Prostate gland (tissue), 2 donors: ENCODE results near the gene SKAP1. TPM values are rescaled to one million over a fixed set of nuclear protein-coding genes. Genes with fewer than 3 reads are reported as not detected.

ENCODE experiments used
- DNase-seq: peaks from one replicate; pipeline ENCODE4 v3.0.0-alpha.2; 2019; ENCODE audit warnings: low spot score
- H3K27ac ChIP-seq, 2 donors: fragments of 200-600 bp; sonication (generic); 2 replicates each; pipeline ENCODE4 v1.5.1; 2017 to 2019
- H3K27me3 ChIP-seq: fragments of 200-600 bp; sonication (generic); replicated peaks from 2 replicates; pipeline ENCODE4 v1.5.1; 2019; ENCODE audit not compliant: insufficient read depth
- H3K36me3 ChIP-seq, 2 donors: fragments of 200-600 bp; sonication (generic); 1 replicate in 1 of 2; 2 replicates in 1 of 2; pipeline versions ENCODE4 v1.5.1 to v1.8.1; 2017 to 2019
- H3K4me1 ChIP-seq: fragments of 200-600 bp; sonication (generic); replicated peaks from 2 replicates; pipeline ENCODE4 v1.5.1; 2019
- H3K4me3 ChIP-seq, 2 donors: fragments of 200-600 bp; sonication (generic); 2 replicates each; pipeline ENCODE4 v1.5.1; 2017 to 2019
- H3K9me3 ChIP-seq: fragments of 200-600 bp; sonication (generic); 2 replicates; pipeline ENCODE4 v1.5.1; 2017
- CTCF ChIP-seq, 4 experiments: fragments of 200-600 bp in 2 of 4; fragments of 450-650 bp in 2 of 4; sonication (generic) in 2 of 4; IDR thresholded peaks; 1 replicate in 3 of 4; 2 replicates in 1 of 4; pipeline ENCODE4 v1.5.1; 2016 to 2019; ENCODE audit warnings: antibody characterized with exemption in 4 of 4, mild to moderate bottlenecking in 2 of 4, moderate library complexity in 2 of 4
- POLR2A ChIP-seq: fragments of 450-650 bp; IDR thresholded peaks from one replicate; pipeline ENCODE4 v1.6.1; 2016; ENCODE audit warnings: antibody characterized with exemption, mild to moderate bottlenecking
- POLR2AphosphoS5 ChIP-seq: sonication (generic); formaldehyde crosslinking; IDR thresholded peaks from one replicate; pipeline ENCODE4 v1.6.1; 2017; ENCODE audit warnings: antibody characterized with exemption
- WGBS: methylation state at CpG from one replicate; pipeline ENCODE4 v1.1.5; 2018; 5-methylcytosine and 5-hydroxymethylcytosine counted together
- intact Hi-C: fragments of 100-400 bp; cut with DNase I; formaldehyde crosslinking; loops from one replicate; pipeline ENCODE4 v1.14.2; 2022
- total RNA-seq, 2 donors: library from RNA; depleted of rRNA; stranded (reverse); fragments of >200 nt; gene quantifications; one replicate each; pipeline ENCODE4 v1.1.0, GENCODE V29; 2016

The SKAP1 gene
- total RNA-seq, 2 donors from 2014 or later, result 1.1 to 1.4 TPM

GRCh38 chr17:48173191-48173984 lies 256.6 kb downstream of the SKAP1 start:
- intact Hi-C loops, result no loop called here
- Histone ChIP-seq H3K4me3 (no peak overlapping the region), H3K36me3 (no peaks in the 10 kb centered on the region), H3K4me1 (no peaks in the 10 kb centered on the region), H3K9me3 (no peaks in the 10 kb centered on the region), H3K27ac (no peak overlapping the region), H3K27me3 (no peaks in the 10 kb centered on the region)
- WGBS, result 84% methylated on average over 8 of the region's 8 CpGs
- no peak for DNase-seq
- TF ChIP-seq CTCF (IDR thresholded peaks at IDR 0.05) (no peak), POLR2A (no peak), POLR2AphosphoS5 (no peak)

GRCh38 chr17:48169926-48170325 lies 260.1 kb downstream of the SKAP1 start:
- no peaks in the 10 kb centered on the region for H3K9me3 ChIP-seq
- no peaks in the 10 kb centered on the region for H3K36me3 ChIP-seq
- no peak overlapping the region for H3K27ac ChIP-seq
- H3K4me1 ChIP-seq, result no peaks in the 10 kb centered on the region
- WGBS, result 83% methylated on average over 1 of the region's 1 CpG
- TF ChIP-seq POLR2AphosphoS5 (no peak), POLR2A (no peak), CTCF (IDR thresholded peaks at IDR 0.05) (no peak)
- no peaks in the 10 kb centered on the region for H3K27me3 ChIP-seq
- H3K4me3 ChIP-seq, result no peak overlapping the region
- intact Hi-C loops, result no loop called here
- DNase-seq, result no peak

GRCh38 chr17:48163809-48164208 lies 266.2 kb downstream of the SKAP1 start:
- TF ChIP-seq POLR2A (no peak), CTCF (IDR thresholded peaks at IDR 0.05) (no peak), POLR2AphosphoS5 (no peak)
- peaks cover 3% of the 10 kb centered on the region for H3K4me1 ChIP-seq
- DNase-seq, result no peak
- intact Hi-C loops, result no loop called here
- no peak overlapping the region for H3K4me3 ChIP-seq
- 88% methylated on average over 1 of the region's 1 CpG for WGBS
- H3K27ac ChIP-seq, result no peak overlapping the region
- no peaks in the 10 kb centered on the region for H3K36me3 ChIP-seq
- H3K9me3 ChIP-seq, result no peaks in the 10 kb centered on the region
- H3K27me3 ChIP-seq, result no peaks in the 10 kb centered on the region

GRCh38 chr17:48162946-48163506 lies 267.0 kb downstream of the SKAP1 start:
- WGBS, result 40% methylated on average over 5 of the region's 5 CpGs
- peaks cover 3% of the 10 kb centered on the region for H3K4me1 ChIP-seq
- intact Hi-C loops, result no loop called here
- no peak for DNase-seq
- no peak overlapping the region for H3K27ac ChIP-seq
- H3K36me3 ChIP-seq, result no peaks in the 10 kb centered on the region
- no peak overlapping the region for H3K4me3 ChIP-seq
- no peak for TF ChIP-seq CTCF (IDR thresholded peaks at IDR 0.05)
- TF ChIP-seq POLR2A, result no peak
- TF ChIP-seq POLR2AphosphoS5, result no peak
- no peaks in the 10 kb centered on the region for H3K9me3 ChIP-seq
- H3K27me3 ChIP-seq, result no peaks in the 10 kb centered on the region
